Measurements from ENCODE around the gene DAO. TPM values are rescaled to one million over a fixed set of nuclear protein-coding genes. Genes with fewer than 3 reads are reported as not detected.

Gene DAO
- total RNA-seq, 1 donor from 2014 or later = not detected

- no peak overlapping the region for H3K27ac Mint-ChIP-seq (ENCODE audit: unreplicated experiment)
- H3K27me3 Mint-ChIP-seq (ENCODE audit: low read depth) = peaks cover 20% of the 10 kb centered on the region
- H3K4me3 Mint-ChIP-seq = no peak overlapping the region
- H3K9me3 Mint-ChIP-seq = peaks cover 6% of the 10 kb centered on the region
- H3K4me1 Mint-ChIP-seq = no peaks in the 10 kb centered on the region
- H3K36me3 Mint-ChIP-seq (ENCODE audit: low read depth) = no peaks in the 10 kb centered on the region
- DNase-seq (ENCODE audit: low read depth, low spot score) = no peak
- no peak for TF ChIP-seq CTCF (conservative IDR thresholded peaks at IDR 0.05)
Observed at GRCh38 chr12:108896817-108897216, 16.9 kb downstream of the DAO start.

- H3K9me3 Mint-ChIP-seq = peaks cover 6% of the 10 kb centered on the region
- H3K36me3 Mint-ChIP-seq (ENCODE audit: low read depth) = no peaks in the 10 kb centered on the region
- H3K27ac Mint-ChIP-seq (ENCODE audit: unreplicated experiment) = no peak overlapping the region
- DNase-seq (ENCODE audit: low read depth, low spot score) = no peak
- H3K27me3 Mint-ChIP-seq (ENCODE audit: low read depth) = peaks cover 22% of the 10 kb centered on the region
- H3K4me1 Mint-ChIP-seq = no peaks in the 10 kb centered on the region
- no peak for TF ChIP-seq CTCF (conservative IDR thresholded peaks at IDR 0.05)
- no peak overlapping the region for H3K4me3 Mint-ChIP-seq
Observed at GRCh38 chr12:108899145-108899544, 19.3 kb downstream of the DAO start.

DNA sequence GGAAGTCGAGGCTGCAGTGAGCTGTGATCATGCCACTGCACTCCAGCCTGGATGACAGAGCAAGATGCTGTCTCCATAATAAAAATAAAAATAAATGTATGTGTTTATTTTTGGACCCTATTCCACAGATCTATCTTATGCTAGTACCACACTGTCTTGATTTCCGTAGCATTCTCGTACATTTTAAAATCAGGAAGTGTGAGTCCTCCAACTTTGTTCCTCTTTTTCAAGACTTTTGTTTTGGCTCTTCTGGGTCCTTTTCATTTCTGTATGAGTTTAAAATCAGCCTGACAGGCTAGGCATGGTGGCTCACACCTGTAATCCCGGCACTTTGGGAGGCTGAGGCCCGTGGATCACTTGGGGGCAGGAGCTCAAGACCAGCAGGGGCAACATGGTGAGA lies 25.8 kb downstream of the DAO start:
- H3K27ac Mint-ChIP-seq (ENCODE audit: unreplicated experiment) = peak overlapping the region; percentile 2
- H3K27me3 Mint-ChIP-seq (ENCODE audit: low read depth) = peaks cover 13% of the 10 kb centered on the region
- H3K4me1 Mint-ChIP-seq = no peaks in the 10 kb centered on the region
- no peaks in the 10 kb centered on the region for H3K9me3 Mint-ChIP-seq
- no peak for TF ChIP-seq CTCF (conservative IDR thresholded peaks at IDR 0.05)
- DNase-seq (ENCODE audit: low read depth, low spot score) = no peak
- no peak overlapping the region for H3K4me3 Mint-ChIP-seq
- H3K36me3 Mint-ChIP-seq (ENCODE audit: low read depth) = no peaks in the 10 kb centered on the region

DNA sequence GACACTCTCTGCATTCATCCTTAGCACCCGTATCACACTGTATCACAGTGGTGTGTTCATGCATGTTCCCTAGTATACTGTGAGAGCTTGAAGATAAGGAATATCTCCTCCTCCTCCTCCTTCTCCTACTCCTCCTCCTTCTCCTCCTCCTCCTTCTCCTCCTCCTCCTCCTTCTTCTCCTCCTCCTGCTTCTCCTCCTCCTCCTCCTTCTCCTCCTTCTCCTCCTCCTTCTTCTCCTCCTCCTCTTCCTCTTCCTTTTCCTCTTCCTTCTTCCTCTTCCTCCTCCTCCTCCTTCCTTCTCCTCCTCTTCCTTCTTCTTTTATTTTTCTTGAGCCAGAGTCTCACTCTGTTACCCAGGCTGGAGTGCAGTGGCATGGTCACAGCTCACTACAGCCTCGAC lies 27.1 kb downstream of the DAO start:
- Mint-ChIP-seq H3K27ac (ENCODE audit: unreplicated experiment) (no peak overlapping the region), H3K36me3 (ENCODE audit: low read depth) (no peaks in the 10 kb centered on the region), H3K4me3 (no peak overlapping the region), H3K9me3 (no peaks in the 10 kb centered on the region), H3K27me3 (ENCODE audit: low read depth) (peaks cover 10% of the 10 kb centered on the region), H3K4me1 (no peaks in the 10 kb centered on the region)
- no peak for TF ChIP-seq CTCF (conservative IDR thresholded peaks at IDR 0.05)
- no peak for DNase-seq (ENCODE audit: low read depth, low spot score)

DNA sequence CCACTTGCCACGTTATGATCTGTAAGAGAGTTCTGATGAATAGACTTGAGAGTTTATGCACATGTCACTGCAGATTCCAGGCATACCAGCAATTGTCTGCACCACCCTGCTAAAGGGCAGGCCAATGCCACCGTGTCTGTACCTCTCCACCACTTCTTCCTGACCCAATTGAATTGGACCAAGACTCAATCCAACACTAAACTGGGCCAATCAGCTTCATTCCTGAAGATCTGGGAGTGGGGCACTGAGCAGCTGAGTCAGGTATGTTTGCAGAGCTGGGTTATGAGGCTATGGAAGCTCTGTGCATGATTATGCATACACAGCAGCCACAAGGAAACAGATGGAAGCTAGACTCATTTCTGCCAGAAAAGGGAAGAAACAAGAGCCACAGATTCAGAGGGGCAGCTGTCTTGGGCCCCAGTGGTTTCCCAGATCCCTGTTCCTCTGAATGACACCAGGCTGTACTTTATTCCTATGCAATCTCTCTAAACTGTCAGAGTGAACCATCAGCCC lies 28.0 kb downstream of the DAO start:
- no peak for DNase-seq (ENCODE audit: low read depth, low spot score)
- no peak overlapping the region for H3K27ac Mint-ChIP-seq (ENCODE audit: unreplicated experiment)
- TF ChIP-seq CTCF (conservative IDR thresholded peaks at IDR 0.05) = no peak
- H3K27me3 Mint-ChIP-seq (ENCODE audit: low read depth) = peaks cover 8% of the 10 kb centered on the region
- no peaks in the 10 kb centered on the region for H3K4me1 Mint-ChIP-seq
- H3K9me3 Mint-ChIP-seq = no peaks in the 10 kb centered on the region
- H3K4me3 Mint-ChIP-seq = no peak overlapping the region
- H3K36me3 Mint-ChIP-seq (ENCODE audit: low read depth) = no peaks in the 10 kb centered on the region

DNA sequence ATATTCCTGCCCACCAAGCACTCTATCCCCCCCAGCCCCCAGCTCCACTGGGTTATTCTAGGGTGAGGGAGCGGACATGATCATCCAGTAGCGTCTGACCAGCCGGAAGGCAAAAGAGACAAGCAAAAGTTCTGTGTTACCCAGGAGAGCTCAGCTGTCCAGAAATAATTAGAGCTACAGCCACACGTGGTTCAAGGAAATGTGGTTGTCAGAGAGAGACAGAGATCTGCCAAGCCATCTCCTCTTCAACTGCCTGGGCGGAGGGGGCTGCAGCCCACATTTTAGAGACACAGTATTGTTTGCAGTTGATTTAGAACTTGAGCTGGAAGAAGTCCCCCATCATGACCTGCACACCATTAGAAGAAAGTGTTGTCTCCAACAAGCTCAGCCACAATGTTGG lies 30.4 kb downstream of the DAO start:
- Mint-ChIP-seq H3K36me3 (ENCODE audit: low read depth) (no peaks in the 10 kb centered on the region), H3K9me3 (no peaks in the 10 kb centered on the region), H3K27me3 (ENCODE audit: low read depth) (peaks cover 8% of the 10 kb centered on the region), H3K4me3 (no peak overlapping the region), H3K4me1 (no peaks in the 10 kb centered on the region), H3K27ac (ENCODE audit: unreplicated experiment) (no peak overlapping the region)
- no peak for DNase-seq (ENCODE audit: low read depth, low spot score)
- TF ChIP-seq CTCF (conservative IDR thresholded peaks at IDR 0.05) = no peak
